Activated gamma-delta T cell (primary cell): ENCODE data around the gene EVA1B.

Source experiments
- DNase-seq: peaks from one replicate; lab custom pipeline; 2025; lab: John Stamatoyannopoulos, UW

The EVA1B gene

DNA sequence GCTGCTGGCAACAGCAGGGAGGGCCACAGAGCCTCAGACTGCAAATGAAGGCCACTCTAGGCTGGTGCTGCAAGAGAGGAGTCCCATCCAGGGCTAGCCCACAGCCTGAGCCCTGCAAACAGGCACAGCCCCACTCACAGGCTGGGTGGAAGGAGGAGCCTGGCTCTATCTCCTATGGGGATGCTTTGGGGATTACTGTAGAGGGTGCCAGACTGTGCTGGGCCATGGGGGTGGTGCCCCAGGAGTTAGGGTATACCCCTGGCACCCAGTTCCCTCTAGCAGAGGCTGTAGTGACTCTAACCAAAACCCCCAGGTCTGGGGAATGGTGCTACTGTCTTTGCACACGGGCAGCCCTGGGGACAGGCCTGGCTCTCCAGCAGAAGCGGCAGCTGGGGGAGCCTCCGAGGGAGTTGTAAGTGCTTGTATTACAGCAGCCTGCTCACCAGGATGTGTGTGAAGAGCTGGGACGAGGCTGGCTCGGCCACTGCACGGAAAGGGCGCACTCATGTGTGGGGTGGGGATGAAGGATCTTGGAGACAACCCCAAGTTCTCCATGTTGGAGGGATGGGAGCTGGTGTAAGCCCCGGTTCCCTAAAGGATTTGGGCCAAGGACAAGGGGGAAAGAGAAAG, 23.4 kb upstream of the EVA1B start:
- DNase-seq, result no peak

DNA sequence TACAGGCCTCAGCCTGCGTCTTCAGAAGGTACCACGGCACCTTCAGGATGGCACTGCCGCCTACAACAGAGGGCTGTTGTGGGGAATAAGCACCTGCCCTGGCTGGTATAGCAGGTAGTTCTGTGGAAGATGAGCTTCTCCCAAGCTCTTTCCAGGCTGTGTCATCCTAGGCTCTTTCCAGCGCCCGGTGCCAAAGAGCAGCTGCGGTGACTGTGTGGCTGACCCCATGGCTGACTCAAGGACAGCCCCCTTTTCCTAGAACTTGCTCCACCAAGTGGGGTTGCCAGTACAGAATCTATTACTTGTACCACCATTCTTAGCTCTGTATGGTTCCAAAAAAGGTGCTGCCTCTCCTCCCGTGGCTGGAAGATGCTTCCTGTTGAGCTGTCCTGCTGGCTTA, 21.9 kb upstream of the EVA1B start:
- no peak for DNase-seq

DNA sequence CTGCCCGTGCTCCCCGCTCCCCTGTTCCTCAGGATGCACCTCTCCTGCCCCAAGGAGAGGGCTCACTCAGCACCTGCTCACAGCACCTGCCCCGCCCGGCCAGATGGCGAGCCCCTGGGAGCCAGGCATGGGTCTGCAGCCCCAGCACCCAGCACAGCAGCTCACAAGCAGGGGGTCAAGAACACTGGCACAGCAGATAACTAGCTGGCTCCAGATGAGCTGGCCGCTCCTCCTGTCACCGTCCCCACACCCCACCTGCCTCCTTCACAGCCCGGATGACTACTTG, 20.9 kb upstream of the EVA1B start:
- no peak for DNase-seq

- no peak for DNase-seq
These were observed 20.4 kb upstream of the EVA1B start for GRCh38 chr1:36343651-36344394.

DNA sequence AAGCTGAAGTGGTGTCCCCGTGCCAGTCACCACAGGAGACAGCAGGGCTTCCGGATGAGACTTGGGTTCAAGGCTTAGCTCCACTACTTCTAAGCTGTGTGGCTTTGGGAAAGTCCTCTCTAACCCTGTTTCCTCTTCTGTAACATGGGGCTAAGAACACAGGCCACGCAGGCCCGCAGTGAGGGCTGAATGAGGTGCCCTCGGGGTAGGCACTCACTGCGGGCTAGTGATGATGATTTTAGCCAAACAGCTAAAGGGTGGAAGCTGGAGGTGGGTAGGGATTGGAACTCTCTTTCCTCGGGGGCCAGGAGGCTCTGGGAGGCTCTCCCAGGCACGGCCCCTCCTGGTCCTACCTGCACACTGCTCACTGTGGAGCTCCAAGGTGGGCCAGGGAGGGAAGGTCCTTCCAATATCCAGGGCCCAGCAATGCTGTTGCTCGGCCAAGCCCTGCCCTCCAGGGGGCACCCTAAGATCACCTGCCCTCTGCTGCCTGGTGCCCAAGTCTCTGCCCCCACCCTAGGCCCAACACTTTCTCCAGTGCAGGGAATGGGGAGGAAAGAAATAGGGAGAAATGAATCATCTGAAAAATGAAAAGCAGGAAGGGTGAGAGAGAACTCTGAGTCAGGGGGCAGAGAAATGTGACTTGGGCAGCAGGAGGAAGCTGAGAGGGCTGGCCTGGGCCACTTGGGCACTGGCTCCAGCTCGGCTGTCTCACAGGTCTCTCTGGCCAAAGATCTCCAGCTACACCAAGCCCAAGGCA, 19.2 kb upstream of the EVA1B start:
- DNase-seq, result no peak

DNA sequence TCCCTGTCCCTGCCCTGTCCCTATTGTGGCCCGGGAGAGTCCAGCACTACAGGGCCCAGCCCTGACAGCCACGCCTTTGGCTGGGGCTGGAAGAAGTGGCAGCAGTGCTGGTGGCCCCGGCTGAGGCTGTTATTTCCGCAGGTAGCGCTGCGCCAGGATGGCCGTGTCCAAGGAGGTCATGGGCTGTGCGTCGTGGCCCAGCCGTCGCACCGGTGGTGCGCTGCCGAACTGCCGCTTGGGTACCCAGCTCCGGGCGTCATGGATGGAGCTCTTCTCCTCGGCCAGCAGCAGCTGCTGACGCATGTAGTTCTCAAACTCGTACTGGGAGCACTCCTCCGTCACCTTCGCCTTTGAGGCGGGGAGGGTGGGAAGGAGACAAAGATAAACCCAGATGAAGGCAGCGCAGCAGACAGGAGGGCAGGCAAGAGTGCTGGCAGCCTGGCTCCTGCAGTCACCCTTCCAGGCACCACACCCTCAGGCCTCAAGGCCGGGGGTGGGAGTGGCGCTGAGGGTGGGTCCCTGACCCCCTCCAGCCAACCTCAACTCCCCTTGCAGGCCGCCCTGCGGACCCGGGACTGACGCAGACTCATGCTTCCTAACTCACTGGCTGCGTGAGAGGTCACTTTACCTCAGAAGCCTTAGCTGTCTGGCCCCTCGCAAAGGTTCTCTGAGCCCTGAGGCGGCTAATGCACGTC, 18.3 kb upstream of the EVA1B start:
- no peak for DNase-seq

- no peak for DNase-seq
These were observed 16.2 kb upstream of the EVA1B start for GRCh38 chr1:36339615-36340014.

- no peak for DNase-seq
These were observed 15.8 kb upstream of the EVA1B start for GRCh38 chr1:36339215-36339614.

DNA sequence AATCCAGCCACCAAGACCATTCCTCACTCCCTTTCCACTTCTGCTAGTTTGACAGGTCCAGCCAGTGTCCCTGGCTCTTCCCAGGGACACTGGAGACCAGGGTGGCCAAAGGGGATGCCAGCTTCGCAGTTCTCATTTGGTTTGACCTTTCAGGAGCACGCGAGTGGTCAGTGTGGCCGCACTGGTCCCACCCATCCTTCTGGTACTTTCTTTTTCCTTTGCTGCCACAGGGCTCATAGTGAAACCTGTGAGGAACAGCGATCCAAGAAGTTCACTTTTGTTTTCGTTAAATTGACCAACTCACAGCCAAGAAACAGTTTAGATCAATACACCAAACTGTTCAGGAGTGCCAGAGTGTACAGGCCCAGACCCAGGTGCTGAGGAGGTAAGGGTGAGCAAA, 14.4 kb upstream of the EVA1B start:
- DNase-seq, result no peak

DNA sequence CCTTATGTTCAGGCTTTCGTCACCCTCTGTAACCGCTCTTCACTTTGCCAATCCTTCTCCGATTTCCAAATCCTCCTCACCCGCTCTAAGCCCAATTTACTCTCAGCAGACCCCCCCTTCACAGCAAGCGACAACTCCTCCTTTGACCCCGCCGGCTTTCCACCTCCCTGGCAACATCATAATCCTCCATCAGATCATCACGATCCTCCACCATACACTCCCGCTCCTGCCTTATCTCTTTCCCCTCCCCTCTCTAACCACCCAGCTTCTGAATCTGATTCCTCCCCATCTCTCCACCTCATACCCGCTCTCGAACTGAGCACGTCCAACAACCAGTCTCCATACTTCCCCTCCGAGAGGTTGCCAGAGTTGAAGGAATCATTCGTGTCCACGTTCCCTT, 7.5 kb upstream of the EVA1B start:
- DNase-seq, result no peak

DNA sequence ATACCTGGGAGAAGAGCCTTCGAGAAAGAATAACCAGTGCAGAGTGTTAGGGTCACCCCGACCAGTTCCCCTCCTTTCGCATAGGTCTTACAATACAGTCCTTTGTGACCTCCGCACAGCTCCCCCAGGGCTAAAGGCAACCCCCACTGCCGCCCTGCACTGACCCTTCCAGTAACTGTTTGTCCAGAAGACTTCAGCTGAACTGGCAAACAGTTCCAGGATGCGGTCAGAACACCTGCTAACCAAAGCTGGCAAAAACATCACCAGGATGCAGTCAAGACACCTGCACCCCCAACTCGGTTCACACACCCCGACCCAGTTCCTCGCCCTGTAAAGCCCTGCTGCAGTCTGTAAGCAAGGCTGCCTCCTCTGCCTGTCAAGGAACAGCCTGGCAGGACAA, 6.4 kb upstream of the EVA1B start:
- no peak for DNase-seq

- no peak for DNase-seq
These were observed 5.3 kb upstream of the EVA1B start for GRCh38 chr1:36328713-36329112.

DNA sequence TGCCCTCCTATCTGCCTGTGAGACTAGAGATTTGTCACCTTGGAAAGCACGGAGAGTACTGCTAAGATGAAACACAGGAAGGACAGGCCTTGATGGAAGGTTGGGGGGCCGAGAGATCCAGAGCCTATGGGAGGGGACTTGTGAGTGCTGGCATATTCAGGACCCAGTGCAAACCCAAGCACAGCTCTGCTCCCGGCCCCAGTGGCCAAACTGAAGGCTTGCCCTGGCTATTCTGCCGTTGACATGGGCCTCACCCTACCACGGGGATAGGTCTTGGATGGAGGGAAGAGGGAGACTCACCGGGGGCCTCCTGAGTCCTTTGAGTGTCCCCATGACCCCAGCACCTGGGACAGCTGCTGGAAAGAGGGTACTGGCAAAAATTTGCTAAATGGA, 4.6 kb upstream of the EVA1B start:
- no peak for DNase-seq

DNA sequence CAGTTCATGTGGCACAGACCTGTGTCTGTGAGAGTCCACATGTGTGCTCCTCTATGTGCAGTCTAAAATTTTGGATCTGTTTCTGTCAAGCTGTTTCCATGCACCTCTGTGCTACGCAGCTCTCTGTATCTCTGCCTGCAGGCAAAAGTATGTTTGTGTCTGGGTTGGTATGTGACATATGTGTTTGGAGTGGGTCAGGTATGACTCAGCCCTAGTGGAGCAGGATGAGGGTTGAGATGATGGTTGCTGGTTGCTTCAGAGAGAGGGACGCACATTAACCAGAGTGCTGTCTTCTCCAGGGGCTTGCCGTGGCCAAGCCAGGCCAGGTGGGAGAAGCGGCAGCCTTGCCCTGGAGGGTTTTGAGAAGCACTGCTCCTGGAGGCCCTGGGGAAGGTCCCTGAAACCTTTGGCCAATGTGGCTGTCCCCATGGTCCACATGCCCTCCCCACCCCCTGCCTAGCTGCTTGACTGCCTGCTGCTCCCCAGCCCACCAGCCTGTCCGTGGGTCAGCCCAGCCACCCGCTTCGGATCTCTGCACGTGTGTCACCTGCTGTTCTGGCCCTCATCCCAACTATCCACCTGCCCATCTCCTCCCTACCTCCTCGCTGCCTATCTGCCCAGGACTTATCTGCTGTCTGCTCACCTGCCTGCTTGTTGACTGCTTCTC, 4.1 kb upstream of the EVA1B start:
- DNase-seq, result no peak

DNA sequence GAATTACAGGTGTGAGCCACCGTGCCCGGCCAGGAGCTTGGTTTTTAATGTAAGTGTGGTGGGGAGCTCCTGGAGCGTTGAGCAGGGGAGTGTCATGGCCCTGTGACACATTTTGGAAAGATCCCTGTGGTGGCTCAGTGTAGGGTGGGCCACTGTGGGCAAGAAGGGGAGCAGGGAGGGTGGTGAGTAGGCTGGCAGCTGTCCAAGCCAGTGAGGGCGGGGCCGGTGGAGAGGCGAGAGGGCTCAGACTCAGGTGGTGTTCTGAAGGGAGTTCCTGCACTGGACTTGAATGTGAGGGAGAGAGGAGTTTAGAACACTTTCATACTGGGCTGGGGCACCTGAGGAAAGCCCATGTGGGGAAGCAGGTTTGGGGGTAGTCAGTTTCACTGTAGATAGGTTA, 3.1 kb upstream of the EVA1B start:
- DNase-seq, result no peak

DNA sequence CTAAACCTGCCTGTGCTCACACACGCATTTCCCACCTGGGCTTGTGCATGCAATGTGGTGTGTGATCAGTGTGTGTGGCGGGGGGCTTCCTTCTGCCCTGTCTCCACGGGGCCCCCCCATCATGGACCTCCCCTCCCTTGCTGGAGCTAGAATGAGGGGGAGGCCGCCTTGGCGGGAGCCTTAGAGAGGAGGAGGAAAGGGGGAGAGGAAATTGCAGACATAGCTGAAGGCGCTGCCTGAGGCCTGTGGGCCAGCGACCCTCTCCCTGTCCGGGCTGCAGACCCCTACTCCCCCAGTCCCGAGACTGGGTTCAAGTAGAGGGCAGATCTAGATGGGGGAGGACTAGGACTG, 883 bp upstream of the EVA1B start:
- DNase-seq, result no peak

DNA sequence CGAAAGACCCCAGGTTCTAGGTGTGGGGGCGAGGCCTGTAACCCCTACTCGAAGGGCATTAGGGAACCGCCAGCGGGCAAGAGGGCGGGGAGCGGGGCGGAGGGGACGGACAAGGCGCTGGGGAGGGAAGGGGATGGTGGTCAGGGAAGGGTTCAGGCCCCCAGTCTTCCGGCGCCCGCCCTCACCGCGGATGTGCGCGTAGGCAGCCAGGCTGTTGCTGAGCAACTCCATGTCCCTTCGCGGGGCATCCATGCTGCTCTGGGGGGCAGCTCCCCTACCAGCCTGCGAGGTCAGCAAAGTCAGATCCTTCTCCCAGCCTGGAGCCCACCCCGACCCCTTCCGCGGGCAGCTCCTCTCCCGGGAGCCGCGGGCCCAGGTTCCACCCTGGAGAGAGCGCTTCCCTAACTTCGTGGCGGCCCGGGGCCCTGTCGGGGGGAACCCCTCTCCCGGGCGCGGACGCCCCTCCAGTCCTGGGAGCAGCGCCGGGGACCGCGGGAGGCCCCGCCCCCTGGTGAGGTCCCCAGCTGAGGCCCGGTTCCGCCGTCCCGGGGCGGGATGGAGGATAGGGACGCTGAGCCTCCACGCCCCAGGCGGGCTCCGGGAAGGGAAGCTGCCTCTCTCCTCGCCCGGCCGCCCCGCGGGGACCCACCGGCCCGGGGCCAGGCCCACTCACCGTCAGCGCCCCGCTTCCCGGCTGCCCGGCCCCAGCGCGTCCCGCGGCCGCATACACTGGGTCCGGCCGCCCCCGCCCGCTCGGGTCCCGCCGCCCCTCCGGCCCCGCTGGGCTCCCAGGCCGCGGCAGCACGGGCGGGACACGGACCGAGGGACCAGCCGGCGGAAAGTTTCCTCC, 434 bp downstream of the EVA1B start:
- peak; percentile 39 for DNase-seq

- no peak for DNase-seq
These were observed 1.2 kb downstream of the EVA1B start for GRCh38 chr1:36322041-36322785.

DNA sequence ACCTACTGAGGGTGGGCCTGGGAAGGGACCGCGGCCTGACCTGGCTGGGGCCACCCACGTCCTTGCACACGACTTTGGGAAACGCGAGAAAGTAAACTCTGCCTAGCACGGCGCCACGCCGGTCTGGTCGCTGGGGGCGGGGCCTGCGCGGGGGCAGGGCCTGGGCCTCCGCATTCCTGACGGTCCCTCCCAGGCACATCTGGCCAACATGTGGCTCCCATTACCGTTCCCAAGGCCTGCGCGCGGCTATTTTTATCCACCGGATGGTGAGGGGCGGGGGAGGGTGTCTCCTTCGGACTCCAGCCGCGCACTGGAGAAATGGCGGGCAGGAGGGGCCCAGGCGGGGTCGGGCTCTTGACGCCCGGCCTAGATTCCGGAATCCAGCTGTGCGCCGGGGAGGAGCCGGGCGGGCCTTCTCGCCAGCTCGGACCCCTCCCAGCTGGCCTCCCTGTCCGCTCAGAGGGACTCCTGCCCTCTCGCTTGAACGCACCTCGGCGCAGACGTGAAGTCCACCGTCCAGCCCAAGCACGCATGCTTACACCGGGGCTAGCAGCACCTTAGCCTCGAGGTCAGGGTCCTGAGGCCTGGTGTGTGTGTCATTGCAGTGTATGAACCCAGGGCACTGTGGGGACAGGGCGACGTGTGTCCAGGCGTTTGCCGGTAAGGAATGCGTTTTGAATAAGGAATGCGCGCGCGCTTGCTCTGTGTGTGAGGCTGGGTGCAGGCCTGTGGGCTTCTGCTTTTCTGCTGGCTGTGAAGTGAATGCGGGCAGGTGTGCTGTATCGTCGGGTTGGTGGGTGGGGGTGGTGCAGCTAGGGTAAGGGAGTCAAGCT, 2.1 kb downstream of the EVA1B start:
- no peak for DNase-seq

DNA sequence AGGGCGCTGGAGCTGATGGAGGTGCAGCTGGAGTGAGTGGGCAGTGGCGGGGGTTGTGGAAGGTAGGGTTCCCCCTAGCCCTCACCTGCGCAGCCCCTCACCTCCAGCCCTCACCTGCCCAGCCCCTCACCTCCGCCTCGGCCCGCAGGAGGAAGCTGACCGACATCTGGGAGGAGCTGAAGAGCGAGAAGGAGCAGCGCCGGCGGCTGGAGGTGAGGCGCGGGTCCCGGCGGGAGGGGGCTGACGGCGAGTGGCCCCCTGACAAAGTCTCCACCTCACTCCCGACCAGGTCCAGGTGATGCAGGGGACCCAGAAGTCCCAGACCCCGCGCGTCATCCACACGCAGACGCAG, 2.7 kb downstream of the EVA1B start:
- no peak for DNase-seq
